GM06990 (cell line): ENCODE data around the gene PHF12.

Experiments
- DNase-seq: peaks from one replicate; pipeline ENCODE4 v3.0.0-alpha.2; 2011; ENCODE audit not compliant: insufficient read length; ENCODE audit errors: extremely low read depth
- H3K27me3 ChIP-seq: replicated peaks from 2 replicates; pipeline ENCODE4 v1.6.0; 2011; ENCODE audit warnings: low read length; ENCODE audit not compliant: control insufficient read depth, insufficient read depth
- H3K36me3 ChIP-seq: 2 replicates; pipeline ENCODE4 v1.5.1; 2011; ENCODE audit warnings: low read length; ENCODE audit not compliant: control insufficient read depth, insufficient read depth
- H3K4me3 ChIP-seq: replicated peaks from 2 replicates; pipeline ENCODE4 v1.5.1; 2011; ENCODE audit warnings: low read depth, mild to moderate bottlenecking, control low read depth, low read length
- TF ChIP-seq, protein P1 (sequence below): IDR thresholded peaks from 2 replicates; pipeline ENCODE4 v1.5.1; 2011; ENCODE audit warnings: low read length, control low read depth, mild to moderate bottlenecking, inconsistent platforms; ENCODE audit not compliant: insufficient read depth, poor library complexity, severe bottlenecking

PHF12 gene

DNA sequence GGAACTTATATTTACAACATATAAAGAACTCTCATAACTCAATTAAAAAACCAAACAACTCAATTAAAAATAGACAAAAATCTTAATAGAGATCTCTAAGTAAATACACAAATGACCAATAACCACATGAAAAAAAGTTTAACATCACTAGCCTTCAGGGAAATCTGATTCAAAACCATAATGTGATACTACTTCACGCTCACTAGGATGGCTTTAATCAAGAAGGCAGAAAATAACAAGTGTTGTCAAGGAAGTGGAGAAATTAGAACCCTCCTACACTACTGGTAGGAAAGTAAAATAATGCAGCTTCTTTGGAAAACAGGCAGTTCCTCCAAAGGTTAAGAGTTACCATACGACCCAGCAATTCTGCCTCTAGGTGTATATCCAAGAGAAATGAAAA is 8.4 kb downstream of the PHF12 start:
- DNase-seq = no peak
- H3K36me3 ChIP-seq = no peaks in the 10 kb centered on the region; the same call in 1 of the 2 replicates
- TF ChIP-seq, protein P1, sequence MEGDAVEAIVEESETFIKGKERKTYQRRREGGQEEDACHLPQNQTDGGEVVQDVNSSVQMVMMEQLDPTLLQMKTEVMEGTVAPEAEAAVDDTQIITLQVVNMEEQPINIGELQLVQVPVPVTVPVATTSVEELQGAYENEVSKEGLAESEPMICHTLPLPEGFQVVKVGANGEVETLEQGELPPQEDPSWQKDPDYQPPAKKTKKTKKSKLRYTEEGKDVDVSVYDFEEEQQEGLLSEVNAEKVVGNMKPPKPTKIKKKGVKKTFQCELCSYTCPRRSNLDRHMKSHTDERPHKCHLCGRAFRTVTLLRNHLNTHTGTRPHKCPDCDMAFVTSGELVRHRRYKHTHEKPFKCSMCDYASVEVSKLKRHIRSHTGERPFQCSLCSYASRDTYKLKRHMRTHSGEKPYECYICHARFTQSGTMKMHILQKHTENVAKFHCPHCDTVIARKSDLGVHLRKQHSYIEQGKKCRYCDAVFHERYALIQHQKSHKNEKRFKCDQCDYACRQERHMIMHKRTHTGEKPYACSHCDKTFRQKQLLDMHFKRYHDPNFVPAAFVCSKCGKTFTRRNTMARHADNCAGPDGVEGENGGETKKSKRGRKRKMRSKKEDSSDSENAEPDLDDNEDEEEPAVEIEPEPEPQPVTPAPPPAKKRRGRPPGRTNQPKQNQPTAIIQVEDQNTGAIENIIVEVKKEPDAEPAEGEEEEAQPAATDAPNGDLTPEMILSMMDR = no peak

DNA sequence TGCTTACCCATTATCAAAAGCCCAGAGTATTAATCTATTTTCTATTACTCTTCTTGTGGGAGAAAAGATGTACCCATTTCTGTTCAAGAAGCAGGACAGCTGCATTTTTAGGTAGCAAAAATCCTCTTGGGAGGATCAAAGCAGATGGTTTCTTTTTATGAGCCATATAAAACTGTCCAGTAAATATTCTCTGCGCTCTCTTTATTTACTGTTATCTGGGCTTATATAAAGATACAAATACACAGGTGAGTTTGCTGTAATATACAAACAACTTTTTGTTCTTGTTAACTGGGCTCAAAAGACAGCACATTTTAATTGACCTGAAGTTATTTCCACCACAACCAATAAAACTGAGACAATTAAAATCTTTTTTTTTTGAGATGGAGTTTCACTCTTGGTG is 10.1 kb downstream of the PHF12 start:
- no peaks in the 10 kb centered on the region; the same call in 1 of the 2 replicates for H3K36me3 ChIP-seq
- H3K4me3 ChIP-seq = no peak overlapping the region
- no peaks in the 10 kb centered on the region for H3K27me3 ChIP-seq
- DNase-seq = no peak
- TF ChIP-seq, protein P1 = no peak

More for the DNA sequence above, 8.4 kb downstream of the PHF12 start:
- Histone ChIP-seq H3K27me3 (no peaks in the 10 kb centered on the region), H3K4me3 (no peak overlapping the region)

DNA sequence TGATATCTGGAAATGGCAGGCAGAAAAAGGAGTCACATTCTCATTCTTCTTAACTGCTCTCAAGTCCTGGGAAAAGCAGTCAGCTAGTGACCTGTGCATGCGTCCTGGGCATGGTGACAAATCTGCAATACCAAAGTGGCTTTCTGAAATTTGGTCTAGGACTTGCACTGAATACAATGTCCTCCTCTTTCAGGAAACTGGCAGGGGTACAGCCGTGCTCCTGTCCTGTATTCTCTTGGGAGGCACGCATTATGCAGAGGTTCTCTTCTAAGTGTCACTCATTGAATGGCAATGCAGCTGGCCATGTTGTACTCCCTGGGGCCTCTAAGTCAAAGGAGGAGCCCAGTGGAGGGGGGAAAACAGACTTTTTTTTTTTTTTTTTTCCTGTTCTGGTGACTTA is 10.6 kb downstream of the PHF12 start:
- Histone ChIP-seq H3K4me3 (no peak overlapping the region), H3K36me3 (no peaks in the 10 kb centered on the region; the same call in 1 of the 2 replicates), H3K27me3 (no peaks in the 10 kb centered on the region)
- no peak for DNase-seq
- TF ChIP-seq, protein P1 = no peak

DNA sequence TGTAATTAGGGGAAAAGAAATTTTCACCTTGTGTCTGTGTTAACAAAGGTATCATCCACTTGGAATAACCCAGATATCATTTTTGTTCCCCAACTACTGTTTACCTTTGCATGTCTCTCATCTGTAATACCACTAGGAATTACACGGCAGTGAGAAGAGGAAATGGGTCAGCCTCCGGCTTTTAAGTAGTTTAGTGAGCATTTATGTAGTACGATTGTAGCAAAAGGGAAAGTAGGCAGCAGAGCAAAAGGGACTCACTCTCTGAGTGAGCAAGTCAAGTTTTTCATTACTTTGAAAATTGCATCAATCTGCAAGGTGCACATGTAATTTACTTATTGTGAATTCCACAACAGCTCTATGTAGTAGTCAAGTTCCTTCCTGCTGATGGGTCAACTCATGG is 11.2 kb downstream of the PHF12 start:
- DNase-seq = no peak
- Histone ChIP-seq H3K4me3 (no peak overlapping the region), H3K36me3 (no peaks in the 10 kb centered on the region; the same call in 1 of the 2 replicates), H3K27me3 (no peaks in the 10 kb centered on the region)
- TF ChIP-seq, protein P1 = no peak

DNA sequence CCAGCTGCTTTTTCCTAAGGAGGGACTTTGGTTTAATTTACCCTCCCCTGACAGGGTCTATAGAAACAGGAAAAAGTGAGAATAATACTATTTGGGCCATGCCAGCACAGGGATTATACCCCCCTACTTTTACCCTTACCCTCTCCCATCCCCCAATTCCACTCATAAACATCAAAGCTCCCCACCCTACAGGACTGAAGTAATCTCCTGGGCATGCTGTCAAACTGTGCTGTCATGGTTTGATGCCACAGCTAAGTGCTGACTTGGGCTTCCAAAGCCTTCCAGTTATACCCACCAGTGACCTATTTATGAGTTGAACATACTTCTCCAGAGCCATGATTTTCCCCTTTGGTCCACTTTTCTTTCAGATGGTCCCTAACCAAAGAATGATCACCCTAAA is 12.8 kb downstream of the PHF12 start:
- Histone ChIP-seq H3K4me3 (no peak overlapping the region), H3K27me3 (no peaks in the 10 kb centered on the region), H3K36me3 (no peaks in the 10 kb centered on the region; the same call in 1 of the 2 replicates)
- DNase-seq = no peak
- TF ChIP-seq, protein P1 = no peak
